ENCODE measurements around the gene NSD1. TPM values are rescaled to one million over a fixed set of nuclear protein-coding genes. Genes with fewer than 3 reads are reported as not detected.

The NSD1 gene
- total RNA-seq, 1 donor from 2014 or later, result 111 TPM

DNA sequence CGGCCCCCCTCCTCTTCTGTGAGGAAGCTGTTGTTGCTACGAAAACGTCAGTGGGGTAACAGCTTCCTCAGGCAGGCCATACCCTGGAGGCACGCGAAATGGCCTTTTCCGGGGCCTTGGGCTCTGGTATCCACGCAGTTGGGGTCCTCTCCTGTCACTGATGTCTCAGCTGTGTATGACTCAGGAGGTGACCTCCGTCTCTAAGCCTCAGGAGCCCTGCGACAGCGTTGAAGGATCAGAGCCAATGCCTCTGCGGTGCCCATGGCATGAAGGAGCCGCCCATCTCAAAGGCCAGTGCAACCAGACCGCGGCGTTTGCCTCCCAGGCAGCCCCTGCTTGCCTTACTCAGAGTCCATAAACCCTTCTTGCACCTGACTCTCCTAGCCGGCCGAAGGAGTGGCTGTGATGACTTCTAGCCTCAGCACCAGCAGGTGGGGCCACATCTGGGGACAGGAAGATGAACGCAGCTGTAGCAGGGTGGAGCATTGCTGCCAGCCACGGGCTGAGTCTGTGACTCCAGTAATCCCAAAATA is 179.1 kb downstream of the NSD1 start:
- Mint-ChIP-seq H3K4me3 (ENCODE audit: unreplicated experiment) (peak overlapping the region; percentile 47), H3K4me1 (ENCODE audit: unreplicated experiment) (peaks cover 25% of the 10 kb centered on the region), H3K27me3 (ENCODE audit: unreplicated experiment) (peaks cover 15% of the 10 kb centered on the region), H3K9me3 (ENCODE audit: unreplicated experiment) (no peaks in the 10 kb centered on the region), H3K36me3 (ENCODE audit: low read depth, unreplicated experiment) (peaks cover 8% of the 10 kb centered on the region), H3K27ac (ENCODE audit: unreplicated experiment) (no peak overlapping the region)
- TF ChIP-seq, protein P1, sequence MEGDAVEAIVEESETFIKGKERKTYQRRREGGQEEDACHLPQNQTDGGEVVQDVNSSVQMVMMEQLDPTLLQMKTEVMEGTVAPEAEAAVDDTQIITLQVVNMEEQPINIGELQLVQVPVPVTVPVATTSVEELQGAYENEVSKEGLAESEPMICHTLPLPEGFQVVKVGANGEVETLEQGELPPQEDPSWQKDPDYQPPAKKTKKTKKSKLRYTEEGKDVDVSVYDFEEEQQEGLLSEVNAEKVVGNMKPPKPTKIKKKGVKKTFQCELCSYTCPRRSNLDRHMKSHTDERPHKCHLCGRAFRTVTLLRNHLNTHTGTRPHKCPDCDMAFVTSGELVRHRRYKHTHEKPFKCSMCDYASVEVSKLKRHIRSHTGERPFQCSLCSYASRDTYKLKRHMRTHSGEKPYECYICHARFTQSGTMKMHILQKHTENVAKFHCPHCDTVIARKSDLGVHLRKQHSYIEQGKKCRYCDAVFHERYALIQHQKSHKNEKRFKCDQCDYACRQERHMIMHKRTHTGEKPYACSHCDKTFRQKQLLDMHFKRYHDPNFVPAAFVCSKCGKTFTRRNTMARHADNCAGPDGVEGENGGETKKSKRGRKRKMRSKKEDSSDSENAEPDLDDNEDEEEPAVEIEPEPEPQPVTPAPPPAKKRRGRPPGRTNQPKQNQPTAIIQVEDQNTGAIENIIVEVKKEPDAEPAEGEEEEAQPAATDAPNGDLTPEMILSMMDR (IDR thresholded peaks at IDR 0.05; ENCODE audit: unreplicated experiment), result no peak
- no peak for DNase-seq (ENCODE audit: low spot score)

GRCh38 chr5:177313561-177314259 is 180.1 kb downstream of the NSD1 start:
- Mint-ChIP-seq H3K27ac (ENCODE audit: unreplicated experiment) (no peak overlapping the region), H3K4me3 (ENCODE audit: unreplicated experiment) (no peak overlapping the region)

DNA sequence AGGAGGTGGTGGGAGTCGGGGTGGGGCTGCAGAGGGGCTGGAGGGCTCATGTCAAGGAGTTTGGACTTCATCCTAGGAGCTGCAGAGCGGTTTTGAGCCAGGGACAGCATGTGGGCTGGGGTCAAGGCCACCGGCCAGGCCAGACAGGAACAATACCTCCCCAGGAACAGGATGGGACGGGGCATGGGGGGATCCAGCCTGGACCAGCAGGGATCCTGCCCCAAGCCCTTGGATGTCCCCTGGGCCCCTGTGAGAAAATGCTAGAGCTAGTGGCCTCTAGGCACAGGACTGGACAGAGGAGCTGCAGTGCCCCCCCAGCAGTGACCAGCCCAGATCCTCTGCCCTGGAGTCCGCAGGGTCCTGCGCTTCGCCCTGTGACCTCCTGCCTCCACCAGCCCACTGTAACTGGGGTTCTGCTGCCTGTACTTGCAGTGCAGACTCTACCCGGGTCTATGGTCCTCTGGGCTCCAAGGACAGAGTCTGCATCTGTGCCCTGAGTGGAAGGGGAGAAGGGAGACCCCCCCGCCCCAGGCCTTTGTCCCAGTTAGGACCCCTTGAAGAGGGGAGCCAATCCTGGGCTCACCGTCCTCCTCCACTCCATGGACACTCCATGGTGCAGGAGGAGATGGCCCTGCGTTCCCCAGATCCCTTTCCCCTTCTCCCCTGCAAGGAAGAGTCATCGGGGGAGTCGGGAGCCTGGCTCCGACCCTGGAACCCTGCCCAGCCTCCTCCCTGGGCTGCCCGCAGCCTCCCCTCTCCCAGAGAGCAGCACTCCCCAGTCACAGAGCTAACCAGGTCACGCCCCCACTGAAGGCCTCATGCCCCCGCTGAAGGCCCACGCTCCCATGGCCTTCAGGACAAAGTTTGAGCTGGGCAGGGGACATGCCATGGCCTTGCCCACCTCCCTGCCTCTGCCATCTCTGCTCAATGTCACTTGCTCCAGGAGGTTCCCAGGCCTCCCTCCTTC is 181.1 kb downstream of the NSD1 start:
- Mint-ChIP-seq H3K27me3 (ENCODE audit: unreplicated experiment) (peaks cover 8% of the 10 kb centered on the region), H3K27ac (ENCODE audit: unreplicated experiment) (no peak overlapping the region), H3K9me3 (ENCODE audit: unreplicated experiment) (peaks cover 4% of the 10 kb centered on the region), H3K4me3 (ENCODE audit: unreplicated experiment) (no peak overlapping the region), H3K4me1 (ENCODE audit: unreplicated experiment) (peaks cover 24% of the 10 kb centered on the region), H3K36me3 (ENCODE audit: low read depth, unreplicated experiment) (peaks cover 6% of the 10 kb centered on the region)
- TF ChIP-seq, protein P1 (IDR thresholded peaks at IDR 0.05; ENCODE audit: unreplicated experiment), result no peak
- no peak for DNase-seq (ENCODE audit: low spot score)

More at GRCh38 chr5:177313561-177314259, 180.1 kb downstream of the NSD1 start:
- Mint-ChIP-seq H3K9me3 (ENCODE audit: unreplicated experiment) (no peaks in the 10 kb centered on the region), H3K36me3 (ENCODE audit: low read depth, unreplicated experiment) (peaks cover 8% of the 10 kb centered on the region), H3K27me3 (ENCODE audit: unreplicated experiment) (peaks cover 12% of the 10 kb centered on the region), H3K4me1 (ENCODE audit: unreplicated experiment) (peaks cover 28% of the 10 kb centered on the region)
- no peak for DNase-seq (ENCODE audit: low spot score)
- TF ChIP-seq, protein P1 (IDR thresholded peaks at IDR 0.05; ENCODE audit: unreplicated experiment), result no peak

DNA sequence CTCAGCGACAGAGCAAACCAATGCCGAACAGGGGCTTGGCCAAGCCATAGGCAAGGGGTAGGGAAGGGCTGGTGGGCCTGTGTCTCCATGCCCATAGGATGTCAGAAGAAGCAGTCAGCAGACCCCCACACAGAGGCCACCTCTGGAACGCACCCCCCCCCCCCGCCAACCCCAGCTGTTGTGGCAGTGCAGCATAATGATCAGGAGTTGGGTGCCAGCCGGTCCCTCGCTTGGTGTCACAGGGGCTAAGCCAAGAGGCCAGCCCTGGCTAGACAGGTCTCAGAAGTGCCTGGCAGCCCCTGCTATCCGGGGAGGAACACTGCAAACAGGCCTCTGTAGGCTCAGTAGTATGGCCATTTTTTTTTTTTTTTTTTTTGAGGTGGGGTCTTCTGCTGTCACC is 181.8 kb downstream of the NSD1 start:
- Mint-ChIP-seq H3K27ac (ENCODE audit: unreplicated experiment) (no peak overlapping the region), H3K4me1 (ENCODE audit: unreplicated experiment) (peaks cover 20% of the 10 kb centered on the region), H3K4me3 (ENCODE audit: unreplicated experiment) (no peak overlapping the region), H3K36me3 (ENCODE audit: low read depth, unreplicated experiment) (peaks cover 10% of the 10 kb centered on the region), H3K9me3 (ENCODE audit: unreplicated experiment) (peaks cover 6% of the 10 kb centered on the region), H3K27me3 (ENCODE audit: unreplicated experiment) (peaks cover 8% of the 10 kb centered on the region)
- TF ChIP-seq, protein P1 (IDR thresholded peaks at IDR 0.05; ENCODE audit: unreplicated experiment), result no peak
- no peak for DNase-seq (ENCODE audit: low spot score)

Data from endothelial cell (in vitro differentiated cells).